ENCODE measurements around the gene CTNND2. TPM values are rescaled to one million over a fixed set of nuclear protein-coding genes. Genes with fewer than 3 reads are reported as not detected.

CTNND2 gene
- total and polyA plus RNA-seq, 5 donors from 2014 or later: not detected

DNA sequence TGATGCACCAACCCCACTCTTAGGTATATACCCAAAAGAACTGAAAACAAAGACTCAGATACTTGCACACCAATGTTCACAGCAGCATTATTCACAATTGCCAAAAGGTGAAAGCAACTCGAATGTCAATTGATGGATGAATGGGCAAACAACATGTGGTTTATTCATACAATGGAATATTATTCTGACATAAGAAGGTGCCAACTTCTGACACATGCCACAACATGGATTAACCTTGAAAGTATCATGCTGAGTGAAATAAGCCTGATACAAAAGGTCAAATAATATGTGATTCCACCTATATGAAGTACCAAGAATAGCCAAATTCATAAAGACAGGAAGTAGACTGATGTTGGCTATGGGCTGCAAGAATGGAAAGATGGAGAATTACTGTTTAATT lies 35.0 kb downstream of the CTNND2 start:
- no peaks in the 10 kb centered on the region for H3K27me3 ChIP-seq (ENCODE audit: control insufficient read depth, insufficient read depth, low read length)
- peaks cover 0 to 17% (median 6%) of the 10 kb centered on the region in 7 donors for H3K9me3 Mint-ChIP-seq
- H3K36me3 Mint-ChIP-seq: no peaks in the 10 kb centered on the region
- no peaks in the 10 kb centered on the region for H3K27me3 Mint-ChIP-seq
- no peak overlapping the region for H3K4me3 Mint-ChIP-seq
- H3K27ac ChIP-seq (ENCODE audit: insufficient read depth, low read length, poor library complexity, severe bottlenecking): no peak overlapping the region
- H3K4me1 Mint-ChIP-seq: no peaks in the 10 kb centered on the region
- no peak for DNase-seq
- no peak overlapping the region for H3K4me3 ChIP-seq (ENCODE audit: low read depth, low read length)
- no peaks in the 10 kb centered on the region for H3K9me3 ChIP-seq (ENCODE audit: control insufficient read depth in 2 of 2, low read length in 2 of 2)
- H3K36me3 ChIP-seq (ENCODE audit: control insufficient read depth, insufficient read depth, low read length): no peaks in the 10 kb centered on the region
- H3K4me1 ChIP-seq (ENCODE audit: control insufficient read depth, insufficient read depth, low read length, poor library complexity, severe bottlenecking): no peaks in the 10 kb centered on the region
- H3K27ac Mint-ChIP-seq: no peak overlapping the region
- no peak for ATAC-seq (ENCODE audit: low read depth in 2 of 2)

DNA sequence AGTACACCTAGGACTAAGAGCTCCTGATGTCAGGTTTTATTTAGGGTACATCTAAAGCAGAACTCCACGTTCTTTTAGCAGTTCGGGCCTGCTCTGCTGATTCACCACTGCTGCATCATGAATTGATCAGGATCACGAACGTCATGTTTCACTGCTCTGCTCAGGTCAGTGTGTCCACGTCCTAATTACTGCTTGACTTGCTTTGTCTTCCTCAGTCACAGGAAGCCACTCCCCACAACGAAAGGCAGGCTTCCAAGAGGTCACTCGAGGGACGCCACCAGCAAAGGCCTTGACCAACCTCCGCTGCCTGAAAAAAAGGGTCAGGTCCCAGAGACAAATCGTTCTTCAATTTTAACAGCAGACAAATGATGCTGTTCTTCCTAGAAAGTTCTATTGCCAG lies 40.3 kb downstream of the CTNND2 start:
- ATAC-seq (ENCODE audit: low read depth in 2 of 2) (no peak), DNase-seq (no peak)
- Mint-ChIP-seq H3K36me3 (no peaks in the 10 kb centered on the region), H3K9me3 (peaks cover 0 to 12% (median 4%) of the 10 kb centered on the region in 7 donors), H3K4me1 (no peaks in the 10 kb centered on the region), H3K4me3 (no peak overlapping the region), H3K27me3 (no peaks in the 10 kb centered on the region), H3K27ac (no peak overlapping the region)
- Histone ChIP-seq H3K4me1 (ENCODE audit: control insufficient read depth, insufficient read depth, low read length, poor library complexity, severe bottlenecking) (no peaks in the 10 kb centered on the region), H3K4me3 (ENCODE audit: low read depth, low read length) (no peak overlapping the region), H3K9me3 (ENCODE audit: control insufficient read depth in 2 of 2, low read length in 2 of 2) (no peaks in the 10 kb centered on the region), H3K27me3 (ENCODE audit: control insufficient read depth, insufficient read depth, low read length) (no peaks in the 10 kb centered on the region), H3K27ac (ENCODE audit: insufficient read depth, low read length, poor library complexity, severe bottlenecking) (no peak overlapping the region), H3K36me3 (ENCODE audit: control insufficient read depth, insufficient read depth, low read length) (no peaks in the 10 kb centered on the region)

DNA sequence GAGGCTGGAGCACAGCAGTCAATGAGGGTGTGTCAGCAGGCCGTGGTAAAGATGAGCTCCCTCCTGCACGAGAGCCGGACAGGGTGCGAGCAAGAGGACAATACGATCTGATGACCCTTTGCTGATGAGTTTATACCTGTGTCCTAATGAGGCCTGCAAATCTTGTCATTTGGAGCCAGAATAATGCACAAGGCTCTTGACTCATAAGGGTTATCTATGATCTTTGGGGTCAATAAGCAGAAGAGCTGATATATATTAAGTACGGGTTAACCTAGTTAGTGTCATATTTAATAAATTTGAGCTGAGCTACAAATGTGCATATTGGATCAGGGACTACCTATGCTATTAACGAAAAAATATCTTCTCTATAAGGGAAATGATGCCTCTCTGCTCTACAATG lies 46.9 kb downstream of the CTNND2 start:
- Mint-ChIP-seq H3K4me1 (no peaks in the 10 kb centered on the region), H3K27me3 (no peaks in the 10 kb centered on the region), H3K4me3 (no peak overlapping the region), H3K27ac (no peak overlapping the region), H3K36me3 (no peaks in the 10 kb centered on the region), H3K9me3 (peaks cover 2 to 13% (median 4%) of the 10 kb centered on the region in 7 donors)
- Histone ChIP-seq H3K9me3 (ENCODE audit: control insufficient read depth in 2 of 2, low read length in 2 of 2) (peaks cover 0 to 4% of the 10 kb centered on the region in 2 experiments), H3K36me3 (ENCODE audit: control insufficient read depth, insufficient read depth, low read length) (no peaks in the 10 kb centered on the region), H3K4me1 (ENCODE audit: control insufficient read depth, insufficient read depth, low read length, poor library complexity, severe bottlenecking) (no peaks in the 10 kb centered on the region), H3K27ac (ENCODE audit: insufficient read depth, low read length, poor library complexity, severe bottlenecking) (no peak overlapping the region), H3K4me3 (ENCODE audit: low read depth, low read length) (no peak overlapping the region), H3K27me3 (ENCODE audit: control insufficient read depth, insufficient read depth, low read length) (no peaks in the 10 kb centered on the region)
- DNase-seq (no peak), ATAC-seq (ENCODE audit: low read depth in 2 of 2) (no peak)

DNA sequence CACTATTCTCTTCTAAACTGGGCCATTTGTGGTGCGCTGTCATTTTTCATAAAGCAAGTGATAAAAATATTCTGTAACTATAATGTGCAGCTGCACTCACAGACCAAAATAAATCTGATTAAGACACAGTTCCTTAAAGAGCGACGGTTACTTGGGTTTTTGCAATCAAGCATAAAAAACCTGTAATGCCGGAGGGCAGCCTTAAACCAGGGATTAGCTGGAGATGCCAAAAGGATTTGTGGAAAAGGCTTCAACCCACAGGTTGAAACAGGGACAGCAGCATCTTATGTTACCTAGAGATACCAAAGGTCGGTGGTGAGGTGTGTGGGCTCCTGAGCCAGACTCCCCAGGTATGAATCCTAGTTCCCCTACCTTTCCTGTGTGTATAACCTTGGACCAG lies 49.3 kb downstream of the CTNND2 start:
- no peaks in the 10 kb centered on the region for H3K4me1 Mint-ChIP-seq
- DNase-seq: no peak
- peaks cover 0 to 4% of the 10 kb centered on the region in 2 experiments for H3K9me3 ChIP-seq (ENCODE audit: control insufficient read depth in 2 of 2, low read length in 2 of 2)
- no peak overlapping the region for H3K4me3 Mint-ChIP-seq
- no peak overlapping the region for H3K4me3 ChIP-seq (ENCODE audit: low read depth, low read length)
- ATAC-seq (ENCODE audit: low read depth in 2 of 2): no peak
- no peaks in the 10 kb centered on the region for H3K36me3 Mint-ChIP-seq
- H3K9me3 Mint-ChIP-seq: peaks cover 2 to 7% (median 3%) of the 10 kb centered on the region in 7 donors
- no peak overlapping the region for H3K27ac ChIP-seq (ENCODE audit: insufficient read depth, low read length, poor library complexity, severe bottlenecking)
- H3K36me3 ChIP-seq (ENCODE audit: control insufficient read depth, insufficient read depth, low read length): no peaks in the 10 kb centered on the region
- H3K4me1 ChIP-seq (ENCODE audit: control insufficient read depth, insufficient read depth, low read length, poor library complexity, severe bottlenecking): no peaks in the 10 kb centered on the region
- no peak overlapping the region for H3K27ac Mint-ChIP-seq
- no peaks in the 10 kb centered on the region for H3K27me3 ChIP-seq (ENCODE audit: control insufficient read depth, insufficient read depth, low read length)
- H3K27me3 Mint-ChIP-seq: no peaks in the 10 kb centered on the region

DNA sequence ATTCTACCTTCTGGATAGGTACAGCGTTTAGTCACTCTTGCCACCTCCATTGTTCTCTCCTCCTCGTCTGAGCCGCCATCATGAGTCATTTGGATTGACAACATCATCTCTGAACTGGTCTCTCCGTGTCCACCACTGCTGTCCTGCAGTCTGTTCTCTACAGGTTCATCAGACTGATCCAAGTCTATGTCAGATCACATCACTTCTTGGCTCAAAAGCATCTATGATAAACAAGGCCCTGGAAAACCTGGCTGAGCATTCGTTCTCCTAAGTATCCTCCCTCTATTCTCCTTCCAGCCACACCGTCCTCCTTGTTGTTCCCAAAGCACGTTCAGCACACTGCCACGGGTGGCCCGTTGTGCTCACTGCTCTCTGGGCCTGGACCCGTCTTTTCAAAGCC lies 50.5 kb downstream of the CTNND2 start:
- DNase-seq (no peak), ATAC-seq (ENCODE audit: low read depth in 2 of 2) (no peak)
- Histone ChIP-seq H3K4me1 (ENCODE audit: control insufficient read depth, insufficient read depth, low read length, poor library complexity, severe bottlenecking) (no peaks in the 10 kb centered on the region), H3K4me3 (ENCODE audit: low read depth, low read length) (no peak overlapping the region), H3K9me3 (ENCODE audit: control insufficient read depth in 2 of 2, low read length in 2 of 2) (peaks cover 0 to 4% of the 10 kb centered on the region in 2 experiments), H3K36me3 (ENCODE audit: control insufficient read depth, insufficient read depth, low read length) (no peaks in the 10 kb centered on the region), H3K27ac (ENCODE audit: insufficient read depth, low read length, poor library complexity, severe bottlenecking) (no peak overlapping the region), H3K27me3 (ENCODE audit: control insufficient read depth, insufficient read depth, low read length) (no peaks in the 10 kb centered on the region)
- H3K4me1 Mint-ChIP-seq: no peaks in the 10 kb centered on the region
- H3K27me3 Mint-ChIP-seq: no peaks in the 10 kb centered on the region
- no peak overlapping the region for H3K27ac Mint-ChIP-seq
- no peak overlapping the region for H3K4me3 Mint-ChIP-seq
- H3K9me3 Mint-ChIP-seq: peaks cover 2 to 7% (median 3%) of the 10 kb centered on the region in 7 donors
- no peaks in the 10 kb centered on the region for H3K36me3 Mint-ChIP-seq

DNA sequence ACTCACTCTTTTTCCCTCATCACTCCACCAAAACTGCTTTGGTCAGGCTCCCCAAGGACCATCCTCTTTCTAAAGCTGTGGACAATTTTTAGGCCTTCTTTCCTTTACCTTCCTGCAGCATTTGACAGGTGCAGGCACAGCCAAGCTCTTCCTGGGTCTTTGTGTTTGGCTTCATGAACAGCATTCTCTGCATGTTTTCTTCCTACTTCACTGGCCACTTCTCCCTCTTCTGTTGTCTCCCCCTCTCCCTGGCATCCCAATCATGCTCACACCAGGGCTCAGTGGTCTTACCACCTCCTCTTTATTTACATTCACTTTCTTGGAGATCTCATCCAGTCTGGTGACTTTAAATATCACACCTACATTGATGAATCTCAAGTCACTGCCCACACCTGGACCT lies 51.1 kb downstream of the CTNND2 start:
- Mint-ChIP-seq H3K4me1 (no peaks in the 10 kb centered on the region), H3K27me3 (no peaks in the 10 kb centered on the region), H3K9me3 (peaks cover under 1 to 8% (median 2%) of the 10 kb centered on the region in 7 donors), H3K36me3 (no peaks in the 10 kb centered on the region), H3K27ac (no peak overlapping the region), H3K4me3 (no peak overlapping the region)
- ATAC-seq (ENCODE audit: low read depth in 2 of 2): no peak
- DNase-seq: no peak
- H3K9me3 ChIP-seq (ENCODE audit: control insufficient read depth in 2 of 2, low read length in 2 of 2): peaks cover 0 to 4% of the 10 kb centered on the region in 2 experiments
- no peak overlapping the region for H3K4me3 ChIP-seq (ENCODE audit: low read depth, low read length)
- H3K27ac ChIP-seq (ENCODE audit: insufficient read depth, low read length, poor library complexity, severe bottlenecking): no peak overlapping the region
- no peaks in the 10 kb centered on the region for H3K27me3 ChIP-seq (ENCODE audit: control insufficient read depth, insufficient read depth, low read length)
- H3K36me3 ChIP-seq (ENCODE audit: control insufficient read depth, insufficient read depth, low read length): no peaks in the 10 kb centered on the region
- H3K4me1 ChIP-seq (ENCODE audit: control insufficient read depth, insufficient read depth, low read length, poor library complexity, severe bottlenecking): no peaks in the 10 kb centered on the region

DNA sequence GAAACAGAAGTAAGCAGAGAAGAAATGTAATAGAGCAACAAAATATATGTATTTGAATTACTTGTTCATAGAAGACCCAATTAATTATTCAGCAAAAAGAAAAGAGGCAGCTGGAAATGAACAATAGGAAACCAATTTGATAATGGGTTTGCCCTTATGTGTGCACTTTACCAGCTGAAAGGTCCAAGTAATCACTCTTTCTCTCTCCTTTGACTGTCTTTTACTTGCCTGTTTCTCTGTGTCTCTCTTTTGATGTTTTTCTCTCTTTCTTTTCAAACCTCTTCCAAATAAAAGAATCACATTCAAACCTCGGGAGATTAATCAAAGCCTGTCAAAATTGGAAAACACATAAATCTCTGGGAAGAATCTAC lies 51.5 kb downstream of the CTNND2 start:
- no peak overlapping the region for H3K27ac ChIP-seq (ENCODE audit: insufficient read depth, low read length, poor library complexity, severe bottlenecking)
- H3K36me3 ChIP-seq (ENCODE audit: control insufficient read depth, insufficient read depth, low read length): no peaks in the 10 kb centered on the region
- no peaks in the 10 kb centered on the region for H3K4me1 Mint-ChIP-seq
- no peak overlapping the region for H3K4me3 ChIP-seq (ENCODE audit: low read depth, low read length)
- no peak for ATAC-seq (ENCODE audit: low read depth in 2 of 2)
- H3K4me3 Mint-ChIP-seq: no peak overlapping the region
- no peaks in the 10 kb centered on the region for H3K27me3 Mint-ChIP-seq
- no peak for DNase-seq
- H3K27ac Mint-ChIP-seq: no peak overlapping the region
- peaks cover 0 to 8% (median 2%) of the 10 kb centered on the region in 7 donors for H3K9me3 Mint-ChIP-seq
- H3K4me1 ChIP-seq (ENCODE audit: control insufficient read depth, insufficient read depth, low read length, poor library complexity, severe bottlenecking): no peaks in the 10 kb centered on the region
- H3K9me3 ChIP-seq (ENCODE audit: control insufficient read depth in 2 of 2, low read length in 2 of 2): peaks cover 0 to 4% of the 10 kb centered on the region in 2 experiments
- H3K36me3 Mint-ChIP-seq: no peaks in the 10 kb centered on the region
- H3K27me3 ChIP-seq (ENCODE audit: control insufficient read depth, insufficient read depth, low read length): no peaks in the 10 kb centered on the region

DNA sequence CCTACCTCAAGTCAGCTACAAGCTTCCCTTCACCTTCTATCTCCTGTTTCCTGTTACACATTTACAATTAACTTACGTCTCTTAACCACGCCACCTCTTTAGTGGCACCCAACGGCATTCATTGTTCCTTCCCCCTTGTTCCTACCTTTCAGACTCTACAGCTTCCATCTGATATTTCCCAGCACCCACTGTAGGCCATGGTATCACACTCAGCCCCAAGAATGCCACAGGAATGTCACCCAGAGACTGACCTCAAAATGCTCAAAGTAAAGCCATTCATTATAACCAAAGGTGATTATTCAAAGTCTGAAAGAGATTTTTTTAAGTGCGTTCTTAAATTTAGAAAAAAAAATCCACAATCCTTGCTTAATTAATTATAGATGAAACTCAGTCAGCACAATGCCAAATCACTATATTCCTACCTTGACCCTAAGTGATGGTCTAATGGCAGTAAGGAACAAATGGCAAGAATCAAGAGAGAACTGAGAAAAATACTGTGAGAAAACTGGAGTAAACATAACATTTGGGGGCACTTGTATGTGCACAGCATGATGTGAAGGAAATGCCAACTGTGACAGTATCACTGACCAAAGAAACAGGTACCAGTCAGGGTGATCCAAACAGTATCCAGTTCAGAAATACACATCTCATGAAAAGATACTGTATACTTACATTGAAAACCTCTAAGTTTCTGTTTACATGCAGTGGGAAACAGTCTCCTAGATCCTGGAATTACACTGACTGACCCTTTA lies 52.1 kb downstream of the CTNND2 start:
- Mint-ChIP-seq H3K9me3 (peaks cover 0 to 7% (median 2%) of the 10 kb centered on the region in 7 donors), H3K4me1 (no peaks in the 10 kb centered on the region), H3K36me3 (no peaks in the 10 kb centered on the region), H3K27ac (no peak overlapping the region), H3K27me3 (no peaks in the 10 kb centered on the region), H3K4me3 (no peak overlapping the region)
- Histone ChIP-seq H3K4me1 (ENCODE audit: control insufficient read depth, insufficient read depth, low read length, poor library complexity, severe bottlenecking) (no peaks in the 10 kb centered on the region), H3K27me3 (ENCODE audit: control insufficient read depth, insufficient read depth, low read length) (no peaks in the 10 kb centered on the region), H3K4me3 (ENCODE audit: low read depth, low read length) (no peak overlapping the region), H3K36me3 (ENCODE audit: control insufficient read depth, insufficient read depth, low read length) (no peaks in the 10 kb centered on the region), H3K9me3 (ENCODE audit: control insufficient read depth in 2 of 2, low read length in 2 of 2) (peaks cover 0 to 4% of the 10 kb centered on the region in 2 experiments), H3K27ac (ENCODE audit: insufficient read depth, low read length, poor library complexity, severe bottlenecking) (no peak overlapping the region)
- ATAC-seq (ENCODE audit: low read depth in 2 of 2) (no peak), DNase-seq (no peak)
